HFF-Myc (cell line): ENCODE data around the gene ERLIN1.

Source experiments
- DNase-seq: peaks from one replicate; pipeline ENCODE4 v3.0.0-alpha.2; 2011; ENCODE audit warnings: low read depth; ENCODE audit errors: extremely low read depth
- H3K4me3 ChIP-seq: replicated peaks from 2 replicates; pipeline ENCODE4 v1.5.1; 2011; ENCODE audit warnings: low read depth, mild to moderate bottlenecking, control low read depth, low read length
- CTCF ChIP-seq: IDR thresholded peaks from 2 replicates; pipeline ENCODE4 v1.5.1; 2012; ENCODE audit warnings: mild to moderate bottlenecking, low read depth, low read length, control low read depth; ENCODE audit errors: missing control alignments

ERLIN1 gene

GRCh38 chr10:100101192-100102076 lies 84.4 kb downstream of the ERLIN1 start:
- no peak overlapping the region for H3K4me3 ChIP-seq
- no peak for TF ChIP-seq CTCF
- no peak for DNase-seq

- peak; percentile 10 for DNase-seq
- H3K4me3 ChIP-seq, result no peak overlapping the region
- no peak for TF ChIP-seq CTCF
Observed at GRCh38 chr10:100100651-100101184, 85.1 kb downstream of the ERLIN1 start.
